HG02798 (cell line): ENCODE measurements around the gene CHRDL2.

Source experiments
- ATAC-seq: cut with Tn5 transposase; IDR thresholded peaks from one replicate; pipeline ENCODE4 v1.9.1; 2021; ENCODE audit warnings: mild to moderate bottlenecking; ENCODE audit not compliant: unreplicated experiment, poor library complexity

Gene CHRDL2

DNA sequence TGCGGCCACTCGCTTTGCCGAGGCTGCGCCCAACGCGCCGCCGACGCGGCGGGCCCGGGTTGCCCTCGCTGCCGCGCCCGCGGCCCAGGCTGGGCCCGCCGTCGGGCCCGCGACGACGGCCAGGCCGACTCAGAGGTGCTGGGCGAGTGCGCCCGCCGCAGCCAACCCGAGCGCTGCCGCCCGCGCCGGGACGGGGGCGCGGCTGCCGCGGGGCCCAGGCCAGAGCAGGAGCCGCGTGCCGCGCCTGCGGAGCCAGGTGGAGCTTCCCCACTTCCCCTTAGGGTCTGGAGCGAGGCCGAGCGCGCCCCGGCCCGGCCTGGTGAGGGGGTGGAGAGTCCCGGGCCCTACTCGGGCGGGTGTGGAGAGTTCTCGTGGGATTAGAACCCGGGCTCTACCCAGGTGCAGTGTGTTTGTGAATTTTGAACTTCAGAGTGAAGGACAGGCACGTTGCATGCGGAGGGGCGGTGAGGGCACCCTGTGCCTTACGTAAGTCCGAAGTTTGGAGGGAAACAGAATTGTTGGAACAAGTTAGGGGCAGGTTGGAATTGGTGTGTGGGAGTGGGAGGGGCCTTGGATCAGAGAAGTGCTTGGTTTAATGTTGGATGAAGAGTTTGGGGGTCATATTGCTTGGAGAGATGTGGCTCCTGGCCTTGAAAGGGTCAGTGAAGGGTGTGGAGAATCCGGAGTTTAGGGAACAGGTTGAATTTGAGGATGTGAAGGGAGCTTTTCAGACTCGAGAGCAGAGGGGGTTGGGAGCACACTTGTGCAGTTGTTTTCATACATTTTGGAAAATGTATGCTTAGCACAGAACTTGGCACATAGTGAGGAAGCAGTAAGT is 18.1 kb upstream of the CHRDL2 start:
- ATAC-seq = peak; percentile 63

DNA sequence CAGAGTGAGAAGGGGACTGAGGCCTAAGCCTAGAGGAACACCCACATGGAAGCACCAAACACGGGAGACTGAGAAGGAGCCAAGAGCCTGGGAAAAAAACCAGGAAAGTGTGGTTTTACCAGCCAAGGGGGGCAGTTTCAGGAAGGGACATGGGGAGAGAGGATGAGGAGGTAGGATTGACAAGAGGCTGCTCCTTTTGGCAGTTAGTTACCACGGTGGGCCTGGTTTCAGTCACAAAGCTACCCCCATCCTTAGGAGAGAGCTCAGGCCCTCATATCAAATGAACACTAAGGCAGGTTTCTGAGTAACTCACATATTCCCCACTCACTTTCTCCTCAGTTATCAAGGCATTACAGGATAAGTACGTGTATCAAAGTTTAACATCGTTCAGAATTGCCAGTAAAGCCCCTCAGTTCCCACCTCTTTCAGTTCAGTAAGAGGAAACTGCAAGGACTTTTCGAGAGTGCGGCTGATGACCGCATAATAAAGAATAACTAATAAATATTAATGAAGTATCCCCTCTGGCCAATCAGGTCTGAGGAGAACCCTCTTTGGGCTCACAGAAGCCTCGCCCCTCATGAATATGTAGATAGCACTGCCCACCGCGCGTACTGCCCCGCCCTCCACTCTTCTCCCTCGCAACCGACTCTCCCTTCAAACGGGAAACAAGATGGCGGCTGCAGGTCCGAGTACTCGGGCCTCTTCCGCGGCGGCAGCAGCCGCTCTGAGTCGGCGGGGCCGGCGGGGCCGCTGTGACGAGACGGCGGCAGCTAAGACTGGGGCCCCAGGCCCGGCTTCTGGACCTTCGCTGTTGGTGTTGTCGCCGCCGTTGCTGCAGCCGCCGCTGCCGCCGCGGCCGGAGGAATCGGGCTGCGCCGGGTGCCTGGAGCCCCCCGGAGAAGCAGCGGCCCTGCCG is 17.2 kb upstream of the CHRDL2 start, which contains the start of gene RNF169:
RNF169 (plus strand) TSS at position 639 of the 916 bp plus-strand sequence; CDS start at position 671, 32 bp downstream.
- peak; percentile 99 for ATAC-seq

DNA sequence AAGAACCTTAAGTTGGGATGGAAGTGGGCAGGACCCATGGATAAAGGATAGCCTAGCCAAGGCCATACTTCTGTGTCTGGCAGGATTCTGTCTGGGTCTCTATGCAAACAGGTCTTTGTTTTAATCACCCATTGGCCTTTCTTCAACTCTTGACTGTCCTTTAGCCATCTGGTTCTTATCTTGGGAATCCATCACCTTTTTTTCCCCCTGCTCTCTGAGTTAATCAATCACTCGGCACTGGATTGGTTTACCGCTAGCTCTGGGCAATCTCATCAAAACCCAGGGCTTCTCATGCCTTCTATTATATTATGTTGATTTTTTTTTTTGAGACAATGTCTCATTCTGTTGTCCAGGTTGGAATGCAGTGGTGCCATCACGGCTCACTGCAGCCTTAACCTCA is 15.6 kb upstream of the CHRDL2 start:
- ATAC-seq = no peak

DNA sequence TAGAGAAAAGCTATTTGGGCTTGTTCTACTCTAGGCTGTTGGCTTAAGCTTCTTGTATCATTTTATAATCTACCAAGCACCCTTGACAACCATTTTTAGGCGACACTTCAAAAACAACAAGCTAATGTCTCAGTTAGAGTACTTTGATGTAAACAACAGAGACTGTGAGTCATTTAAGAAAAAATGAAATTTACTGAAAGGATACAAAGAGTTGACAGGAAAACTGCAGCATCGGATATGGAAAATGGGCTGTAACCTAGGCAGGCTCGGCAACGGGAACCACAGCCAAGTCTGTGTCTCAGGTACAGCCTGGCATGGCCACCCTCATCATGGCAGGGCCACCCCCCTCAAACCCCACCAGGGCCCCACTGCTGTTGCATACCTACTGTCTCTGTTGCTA is 13.1 kb upstream of the CHRDL2 start:
- ATAC-seq = no peak

DNA sequence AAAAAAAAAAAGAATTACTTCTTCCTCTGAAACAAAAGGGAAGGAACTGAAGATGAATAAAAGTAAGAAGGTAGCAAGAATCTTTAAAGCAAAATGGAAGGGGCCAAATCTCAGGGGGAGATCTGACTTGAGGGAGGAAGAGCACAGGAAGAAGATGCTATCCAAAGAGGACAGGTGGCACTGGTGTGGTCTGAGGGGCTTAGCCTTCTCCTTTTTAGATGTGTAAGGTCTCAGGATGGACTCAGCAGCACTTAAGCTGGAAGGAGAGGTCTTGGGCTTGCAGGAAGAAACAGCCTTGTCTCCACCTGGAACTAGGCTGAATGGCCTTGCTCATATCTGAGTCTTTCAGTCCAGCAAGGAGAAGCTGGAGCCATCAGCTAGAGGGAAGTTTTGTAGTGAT is 12.4 kb upstream of the CHRDL2 start:
- no peak for ATAC-seq

DNA sequence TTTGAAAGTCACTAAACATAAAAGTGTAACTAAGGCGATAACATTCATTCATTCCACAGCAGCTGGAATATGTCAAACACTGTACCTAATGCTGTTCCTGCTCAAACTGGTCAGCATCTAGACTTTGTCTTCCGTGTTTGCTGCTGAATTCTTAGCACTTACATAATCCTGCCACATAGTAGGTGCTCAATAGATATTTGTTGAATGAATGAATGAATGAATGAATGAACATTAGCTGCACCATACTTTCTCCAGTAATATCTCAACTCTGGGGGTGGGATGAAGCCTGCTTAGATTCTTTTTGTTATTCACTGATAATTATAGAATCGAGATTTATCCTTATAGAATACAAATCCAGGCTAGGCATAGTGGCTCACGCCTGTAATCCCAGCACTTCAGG is 10.8 kb upstream of the CHRDL2 start:
- ATAC-seq = no peak

DNA sequence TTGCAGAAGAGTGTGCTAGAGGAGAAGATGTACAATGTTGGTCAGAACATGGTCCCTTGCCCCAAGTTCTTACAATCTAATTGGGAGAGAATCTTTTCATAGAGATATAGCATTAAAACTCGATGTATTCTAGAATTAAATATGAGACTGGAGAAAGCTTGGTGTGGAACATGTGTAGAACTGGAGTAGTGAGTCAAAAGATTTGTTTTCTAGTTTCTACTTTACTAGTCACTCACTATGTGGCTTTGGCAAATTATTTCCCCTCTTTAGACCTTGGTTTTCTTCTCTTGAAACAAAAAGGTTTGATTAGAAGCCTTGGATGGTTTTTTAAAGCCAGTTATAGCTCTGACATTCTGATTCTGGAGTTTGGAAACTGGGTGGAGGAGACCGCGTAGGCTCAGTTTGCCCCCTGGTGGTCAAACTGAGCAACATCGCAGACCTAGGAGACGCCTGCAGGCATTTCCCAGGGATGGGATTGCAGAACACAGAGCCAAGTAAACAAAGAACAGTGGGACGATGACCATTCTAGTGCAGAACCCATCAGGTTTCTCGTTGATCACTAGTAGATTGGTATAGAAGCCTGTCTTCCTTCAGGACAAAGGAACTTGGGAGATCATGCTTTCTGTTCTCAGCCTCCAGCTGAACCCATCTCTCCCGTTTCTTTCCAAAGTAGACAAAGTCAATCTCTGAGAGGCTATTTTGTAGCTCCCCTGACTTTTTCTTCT is 8.5 kb upstream of the CHRDL2 start:
- ATAC-seq = peak; percentile 58

DNA sequence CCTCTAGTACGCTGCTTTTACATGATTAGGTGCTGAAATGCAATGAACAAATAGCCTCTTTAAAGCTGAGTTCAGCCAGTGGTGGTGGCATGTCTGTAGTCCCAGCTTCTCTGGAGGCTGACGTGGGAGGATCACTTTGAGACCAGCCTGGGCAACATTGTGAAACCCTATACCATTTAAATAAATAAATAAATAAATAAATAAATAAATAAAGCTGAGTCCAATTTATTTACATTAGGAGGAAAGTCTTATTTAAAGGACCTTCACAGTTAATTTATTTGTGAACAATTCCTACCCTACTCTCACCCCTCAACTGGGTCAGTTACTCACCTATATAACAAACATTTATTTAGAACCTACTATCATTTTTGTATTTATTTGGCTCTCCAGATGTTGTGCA is 4.8 kb upstream of the CHRDL2 start:
- no peak for ATAC-seq

DNA sequence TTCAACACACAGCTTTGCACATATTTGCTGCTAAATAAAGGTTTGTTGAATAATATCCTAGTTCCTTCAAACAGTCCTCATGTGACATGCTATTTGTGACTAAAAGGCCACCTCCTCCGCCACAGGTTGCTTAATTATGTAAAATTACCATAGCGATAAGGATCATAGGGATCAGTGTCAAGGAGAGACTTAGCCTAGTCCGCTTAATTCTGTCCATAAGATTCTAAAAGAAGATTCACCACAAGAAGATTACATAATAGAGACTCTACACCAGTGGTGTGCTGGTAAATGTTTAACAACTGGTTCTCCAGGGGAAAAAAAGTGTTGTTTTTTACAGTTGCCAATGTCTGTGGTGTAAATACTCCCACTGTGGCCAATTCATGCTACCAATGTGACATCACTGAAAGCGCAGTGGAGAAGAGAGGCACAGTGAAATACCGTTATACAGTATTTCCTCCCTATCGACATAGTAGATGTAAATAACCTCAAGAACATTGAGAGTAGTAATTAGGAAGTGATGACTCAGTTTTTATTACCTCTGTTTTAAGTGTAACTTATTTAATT is 4.2 kb upstream of the CHRDL2 start:
- ATAC-seq = no peak

DNA sequence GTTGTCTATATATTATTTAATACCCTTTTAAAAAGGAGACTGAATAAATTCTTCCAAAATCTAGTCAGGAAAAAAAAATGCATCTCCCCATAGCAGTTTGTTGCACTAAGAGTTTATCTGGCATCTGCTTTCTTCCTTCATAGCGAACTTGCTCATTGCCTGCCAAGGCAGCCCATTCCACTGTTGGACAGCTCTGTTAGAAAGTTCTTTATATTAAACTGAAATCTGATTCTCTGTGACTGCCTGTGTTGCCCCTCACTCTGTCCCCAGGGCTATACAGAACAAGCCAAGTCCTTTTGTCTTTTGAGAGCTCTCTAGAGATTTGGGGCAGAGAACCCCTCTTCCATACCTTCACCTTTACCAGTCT is 3.3 kb upstream of the CHRDL2 start:
- ATAC-seq = no peak

DNA sequence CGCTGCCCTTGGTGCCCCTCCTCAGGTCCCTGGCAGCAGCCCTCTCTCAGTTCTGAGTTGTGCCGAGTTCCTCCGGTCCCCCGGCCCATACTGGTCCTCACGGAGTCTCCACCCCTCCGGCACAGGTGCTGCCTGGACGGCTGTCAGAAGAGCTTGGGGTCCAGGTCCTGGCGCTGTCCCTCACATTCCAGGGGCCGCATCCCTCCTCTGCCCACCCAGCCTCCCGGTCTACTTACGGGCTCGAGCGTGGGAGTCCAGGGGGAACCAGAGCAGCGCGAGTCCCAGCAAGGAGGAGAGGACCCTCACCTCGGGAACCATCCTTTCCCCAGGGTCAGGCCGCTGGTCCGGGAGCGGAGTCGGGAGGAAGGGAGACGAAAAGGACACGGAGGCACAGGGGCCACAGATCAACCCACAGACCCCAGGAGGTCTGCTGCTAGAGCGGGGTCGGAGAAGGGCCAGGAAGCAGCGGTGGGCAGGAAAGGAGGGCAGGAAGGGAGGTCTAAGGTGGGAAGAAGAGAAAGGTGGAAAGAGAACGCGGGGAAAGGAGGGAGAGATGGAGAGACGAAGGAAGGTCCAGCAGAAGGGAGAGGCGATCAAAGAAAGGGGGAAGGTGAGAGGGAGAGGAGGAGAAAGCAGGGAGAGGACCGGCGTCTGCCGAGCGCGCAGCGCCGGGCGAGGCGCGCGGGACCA is 510 bp downstream of the CHRDL2 start:
- ATAC-seq = no peak

DNA sequence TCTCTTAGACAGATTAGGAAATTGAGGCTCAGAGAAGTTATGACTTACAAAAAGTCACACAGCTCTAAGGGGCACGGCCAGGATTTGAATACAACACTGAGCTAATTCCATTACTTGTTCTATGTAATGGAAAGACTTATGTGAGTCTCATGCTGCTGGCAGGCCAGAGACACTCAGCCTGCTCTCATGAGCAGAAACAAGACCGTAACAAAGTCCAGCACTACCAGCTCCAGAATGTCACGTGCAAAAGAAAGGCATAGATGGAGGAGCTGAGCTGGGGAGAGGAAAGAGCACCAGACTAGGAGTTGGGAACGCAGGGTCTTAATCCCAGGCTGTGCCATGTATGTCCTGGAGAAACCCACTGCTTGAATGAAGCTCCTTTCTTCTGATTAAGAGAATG is 1.8 kb downstream of the CHRDL2 start:
- no peak for ATAC-seq

DNA sequence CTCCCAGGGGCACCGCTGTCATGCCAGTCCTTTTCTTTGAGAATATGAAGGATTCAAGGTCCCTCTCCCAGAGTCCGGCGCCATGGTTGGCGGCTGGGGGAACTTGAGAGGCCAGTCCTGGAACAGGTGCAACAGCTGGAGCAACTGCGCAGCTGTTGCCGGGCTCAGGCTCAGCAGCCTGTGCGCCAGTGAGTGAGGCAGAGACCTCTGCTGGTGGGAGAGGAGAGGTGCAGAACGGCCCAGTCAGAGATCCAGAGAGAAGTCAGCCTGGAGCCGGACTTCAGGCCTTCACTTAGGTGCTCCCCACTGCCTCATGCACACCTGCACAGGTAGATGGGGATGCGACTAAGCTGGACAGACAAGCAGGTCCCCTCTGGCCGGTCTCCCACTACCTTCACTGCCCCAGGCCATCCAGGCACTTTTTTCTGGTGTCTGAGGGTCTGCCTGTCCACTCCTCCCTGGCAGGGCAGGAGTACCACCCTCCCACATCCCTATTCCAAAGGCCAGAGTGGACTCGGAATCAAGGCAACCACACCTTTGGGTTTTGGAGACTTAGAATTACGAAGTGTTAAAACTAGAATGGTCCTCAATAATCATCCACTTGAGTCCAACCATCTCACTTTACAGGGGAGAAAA is 4.6 kb downstream of the CHRDL2 start:
- ATAC-seq = peak; percentile 95

DNA sequence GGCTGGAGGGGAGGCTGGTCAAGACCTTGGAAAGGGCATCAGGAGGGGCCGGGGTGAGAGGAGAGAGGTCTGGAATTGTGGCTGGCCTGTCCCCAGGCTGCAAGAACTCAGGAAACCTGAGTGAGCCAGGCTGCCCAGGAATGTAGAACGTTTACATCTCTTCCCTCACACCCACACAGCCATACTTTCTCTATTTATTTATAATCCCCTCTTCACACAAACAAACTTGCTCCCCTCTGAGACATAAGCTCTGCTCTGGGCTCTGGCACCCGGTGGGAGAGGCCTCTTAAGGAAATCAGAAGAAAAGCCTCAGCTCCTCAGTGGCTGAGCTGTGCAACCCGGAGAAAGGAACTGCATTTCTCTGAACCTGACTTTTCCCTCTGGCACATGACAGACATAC is 5.5 kb downstream of the CHRDL2 start:
- no peak for ATAC-seq

DNA sequence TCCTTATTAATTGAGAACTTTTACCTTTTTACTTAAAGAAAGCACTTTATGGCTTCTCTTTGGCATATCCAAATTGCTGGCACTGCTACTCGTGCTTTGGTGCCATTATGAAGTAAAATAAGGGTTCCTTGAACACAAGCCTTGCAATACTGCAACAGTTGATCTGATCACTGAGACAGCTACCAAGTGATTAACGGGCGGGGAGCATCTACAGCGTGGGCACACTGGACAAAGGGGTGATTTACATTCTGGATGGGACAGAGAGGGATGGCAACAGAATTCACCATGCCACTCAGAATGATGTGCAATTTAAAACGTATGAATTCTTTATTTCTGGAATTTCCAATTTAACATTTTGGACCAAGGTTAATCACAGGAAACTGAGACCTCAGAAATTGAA is 7.7 kb downstream of the CHRDL2 start:
- no peak for ATAC-seq

DNA sequence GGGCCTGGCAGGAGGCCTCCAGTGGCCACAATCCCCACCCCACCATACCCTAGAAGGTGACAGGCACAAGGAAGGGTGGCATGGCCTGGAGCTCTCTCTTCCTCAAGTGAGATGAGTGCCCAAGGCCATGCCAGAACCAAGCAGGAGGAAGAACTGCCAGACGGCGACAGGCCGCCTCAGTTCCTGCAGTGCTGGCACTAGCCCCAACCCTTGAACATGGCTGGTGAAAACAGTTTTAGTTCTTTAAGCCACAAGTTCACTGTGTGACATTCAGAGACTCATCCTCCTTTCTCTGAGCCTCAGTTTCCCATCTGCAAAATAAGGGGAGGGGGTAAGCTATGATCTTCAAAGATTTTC is 9.8 kb downstream of the CHRDL2 start:
- no peak for ATAC-seq

DNA sequence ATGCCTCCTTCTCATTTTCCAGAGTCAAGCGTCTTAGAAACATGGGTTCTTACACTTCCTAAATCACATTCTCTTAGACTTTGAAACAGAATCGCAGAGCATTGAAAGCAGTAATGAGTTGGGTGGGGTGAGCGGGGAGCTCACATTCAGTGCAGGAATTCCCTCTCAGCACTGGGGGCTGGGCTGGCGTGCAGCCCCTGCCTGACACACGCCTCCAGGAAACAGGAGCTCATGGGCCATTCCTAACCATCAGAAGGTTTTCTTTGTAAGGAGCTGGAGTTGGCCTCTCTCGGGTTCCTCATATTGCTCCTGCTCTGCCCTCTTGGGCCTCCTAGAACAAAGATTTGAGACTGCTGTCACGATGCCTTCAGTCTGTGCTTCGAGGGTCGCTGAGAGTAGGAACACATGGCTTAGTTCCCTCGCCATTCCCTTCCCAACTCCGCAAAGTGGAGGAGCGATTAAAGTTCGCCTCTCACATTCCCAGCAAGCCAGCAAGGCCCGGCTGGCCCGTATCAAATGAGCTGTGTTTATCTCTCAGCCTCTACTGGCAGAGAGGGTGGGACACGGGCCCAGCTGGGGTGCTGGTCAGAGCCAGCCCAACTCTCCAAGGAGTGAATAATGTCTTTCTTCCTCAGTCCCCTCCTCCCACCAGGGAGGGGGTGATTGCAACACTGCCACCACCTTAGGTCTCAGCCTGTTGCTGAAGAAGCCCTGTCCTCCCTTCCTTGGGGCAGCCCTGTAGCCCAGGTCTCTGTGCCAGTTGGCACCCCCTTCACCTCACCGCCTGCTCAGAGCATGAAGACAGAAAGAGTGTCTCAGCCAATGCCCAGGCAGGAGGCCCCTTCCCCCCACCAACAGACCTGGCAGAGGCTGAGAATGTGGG is 10.4 kb downstream of the CHRDL2 start:
- ATAC-seq = no peak

DNA sequence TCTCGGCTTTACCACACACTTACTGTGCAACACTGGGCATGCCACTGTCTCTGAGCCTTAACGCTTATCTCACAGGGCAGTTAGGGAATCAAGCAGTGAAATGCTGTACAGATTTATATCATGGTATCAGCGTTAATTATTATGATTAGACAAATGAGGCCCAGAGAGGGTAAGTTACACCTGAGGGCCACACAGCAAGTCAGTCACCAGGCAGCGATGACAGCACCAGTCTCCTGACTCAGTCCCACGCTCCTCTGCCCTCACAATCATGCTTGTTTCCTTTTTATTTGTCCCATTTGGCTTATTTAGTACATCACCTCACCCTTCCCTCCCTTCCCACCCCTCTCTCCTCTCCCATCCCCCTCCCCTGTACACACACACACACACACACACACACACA is 12.2 kb downstream of the CHRDL2 start:
- ATAC-seq = no peak
